ENCODE measurements around the gene NAV3.

The NAV3 gene

GRCh38 chr12:77996670-77997069 is 166.0 kb downstream of the NAV3 start:
- DNase-seq, result no peak

GRCh38 chr12:77998236-77998786 is 167.6 kb downstream of the NAV3 start:
- DNase-seq, result no peak

GRCh38 chr12:77999074-77999715 is 168.5 kb downstream of the NAV3 start:
- no peak for DNase-seq

- no peak for DNase-seq
Observed at GRCh38 chr12:78002878-78003277, 172.2 kb downstream of the NAV3 start.

GRCh38 chr12:78004249-78005093 is 173.8 kb downstream of the NAV3 start:
- DNase-seq, result no peak

- DNase-seq, result no peak
Observed at GRCh38 chr12:78005094-78005492, 174.4 kb downstream of the NAV3 start.

- no peak for DNase-seq
Observed at GRCh38 chr12:78007173-78007572, 176.5 kb downstream of the NAV3 start.

- DNase-seq, result no peak
Observed at GRCh38 chr12:78009031-78009430, 178.3 kb downstream of the NAV3 start.

- DNase-seq, result no peak
Observed at GRCh38 chr12:78018171-78018910, 187.6 kb downstream of the NAV3 start.

- DNase-seq, result no peak
Observed at GRCh38 chr12:78018939-78019338, 188.2 kb downstream of the NAV3 start.

- DNase-seq, result no peak
Observed at GRCh38 chr12:78028426-78028825, 197.7 kb downstream of the NAV3 start.

- no peak for DNase-seq
Observed at GRCh38 chr12:78034025-78034424, 203.3 kb downstream of the NAV3 start.

- no peak for DNase-seq
Observed at GRCh38 chr12:78035901-78036606, 205.4 kb downstream of the NAV3 start.

GRCh38 chr12:78036874-78037273 is 206.2 kb downstream of the NAV3 start:
- DNase-seq, result no peak

- no peak for DNase-seq
Observed at GRCh38 chr12:78037707-78038106, 207.0 kb downstream of the NAV3 start.

- no peak for DNase-seq
Observed at GRCh38 chr12:78038541-78038940, 207.8 kb downstream of the NAV3 start.

GRCh38 chr12:78038986-78039385 is 208.3 kb downstream of the NAV3 start:
- no peak for DNase-seq

- DNase-seq, result no peak
Observed at GRCh38 chr12:78040111-78040510, 209.4 kb downstream of the NAV3 start.

GRCh38 chr12:78050790-78051189 is 220.1 kb downstream of the NAV3 start:
- no peak for DNase-seq

- DNase-seq, result no peak
Observed at GRCh38 chr12:78055545-78055944, 224.9 kb downstream of the NAV3 start.

- DNase-seq, result no peak
Observed at GRCh38 chr12:78057075-78057474, 226.4 kb downstream of the NAV3 start.

- DNase-seq, result no peak
Observed at GRCh38 chr12:78060186-78060585, 229.5 kb downstream of the NAV3 start.

- no peak for DNase-seq
Observed at GRCh38 chr12:78062786-78063185, 232.1 kb downstream of the NAV3 start.
